HG03095 (cell line): ENCODE measurements around the gene DUT.
"Not testable (repeated sequence)": the region's sequence is repeated elsewhere in the genome, so short reads cannot be mapped to it uniquely, and the experiment has no call there.

Experiments
- ATAC-seq: cut with Tn5 transposase; IDR thresholded peaks from one replicate; pipeline ENCODE4 v1.9.1; 2021; ENCODE audit warnings: moderate library complexity; ENCODE audit not compliant: unreplicated experiment

DUT gene

GRCh38 chr15:48326180-48326579 lies 5.0 kb upstream of the DUT start:
- not testable (repeated sequence) for ATAC-seq

GRCh38 chr15:48330105-48330785 lies 984 bp upstream of the DUT start:
- ATAC-seq = no peak

- ATAC-seq = peak; percentile 34
Observed at GRCh38 chr15:48331796-48332641, 790 bp downstream of the DUT start.

- no peak for ATAC-seq
Observed at GRCh38 chr15:48332642-48333034, 1.4 kb downstream of the DUT start.

- no peak for ATAC-seq
Observed at GRCh38 chr15:48333540-48333939, 2.3 kb downstream of the DUT start.

- no peak for ATAC-seq
Observed at GRCh38 chr15:48334260-48334659, 3.0 kb downstream of the DUT start.

- ATAC-seq = no peak
Observed at GRCh38 chr15:48336940-48337339, 5.7 kb downstream of the DUT start.

- ATAC-seq = no peak
Observed at GRCh38 chr15:48337607-48338006, 6.4 kb downstream of the DUT start.

GRCh38 chr15:48340111-48340510 lies 8.9 kb downstream of the DUT start:
- no peak for ATAC-seq

GRCh38 chr15:48343865-48344264 lies 12.6 kb downstream of the DUT start:
- ATAC-seq = no peak

- ATAC-seq = no peak
Observed at GRCh38 chr15:48345516-48345915, 14.3 kb downstream of the DUT start.

GRCh38 chr15:48352474-48353072 lies 21.3 kb downstream of the DUT start:
- peak; percentile 85 for ATAC-seq

- ATAC-seq = no peak
Observed at GRCh38 chr15:48354694-48355303, 23.6 kb downstream of the DUT start.

- peak; percentile 42 for ATAC-seq
Observed at GRCh38 chr15:48355377-48355776, 24.1 kb downstream of the DUT start.

GRCh38 chr15:48358229-48359152 lies 27.3 kb downstream of the DUT start:
- no peak for ATAC-seq

- no peak for ATAC-seq
Observed at GRCh38 chr15:48360841-48361240, 29.6 kb downstream of the DUT start.

- no peak for ATAC-seq
Observed at GRCh38 chr15:48361685-48362084, 30.5 kb downstream of the DUT start.

GRCh38 chr15:48363474-48363873 lies 32.2 kb downstream of the DUT start:
- no peak for ATAC-seq

- ATAC-seq = no peak
Observed at GRCh38 chr15:48365575-48365974, 34.3 kb downstream of the DUT start.

GRCh38 chr15:48366584-48367312 lies 35.5 kb downstream of the DUT start:
- no peak for ATAC-seq
